ENCODE results near the gene CCR5.
A peak's percentile ranks its signal among the peaks of the same experiment; 100 is the strongest.
"Not testable (repeated sequence)": the region's sequence is repeated elsewhere in the genome, so short reads cannot be mapped to it uniquely, and the experiment has no call there.

CCR5 gene

DNA sequence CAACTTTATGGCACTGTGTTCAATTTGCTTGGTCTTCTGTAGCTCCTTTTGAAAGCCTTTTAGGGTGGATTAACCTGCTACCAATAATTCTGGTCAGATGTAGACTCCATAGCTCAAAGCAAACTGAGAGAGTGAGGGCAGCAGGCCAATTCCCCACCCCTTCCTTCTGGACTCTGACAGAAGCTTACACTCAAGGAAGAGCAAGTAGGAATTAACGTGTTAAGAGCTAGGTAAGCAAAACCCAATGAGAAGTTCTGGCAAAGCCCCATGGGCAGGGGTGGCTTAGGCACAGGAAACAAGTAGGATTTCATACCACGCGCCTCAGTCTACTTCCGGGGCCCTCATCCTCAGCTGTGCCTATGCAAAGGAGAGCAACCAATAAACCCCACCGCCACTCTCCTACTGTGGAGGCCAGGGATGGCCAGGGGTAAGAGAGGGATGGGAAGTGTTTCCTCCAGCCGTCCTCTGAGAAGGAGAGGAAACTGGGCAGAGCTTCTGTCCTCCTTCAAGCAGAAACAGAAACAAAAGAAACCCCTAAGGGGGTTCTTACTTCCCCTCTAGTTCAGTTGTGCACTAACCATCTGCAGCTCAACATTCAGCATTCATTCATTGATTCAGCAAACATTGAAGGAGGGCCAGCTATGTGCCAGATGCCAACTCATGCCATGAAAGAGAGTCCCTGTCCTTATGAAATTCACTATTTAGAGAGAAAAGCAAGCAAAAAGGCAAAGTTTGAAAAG lies 12.6 kb downstream of the CCR5 start:
- DNase-seq (ENCODE audit: low spot score): no peak
- FAIRE-seq: peak; percentile 85

DNA sequence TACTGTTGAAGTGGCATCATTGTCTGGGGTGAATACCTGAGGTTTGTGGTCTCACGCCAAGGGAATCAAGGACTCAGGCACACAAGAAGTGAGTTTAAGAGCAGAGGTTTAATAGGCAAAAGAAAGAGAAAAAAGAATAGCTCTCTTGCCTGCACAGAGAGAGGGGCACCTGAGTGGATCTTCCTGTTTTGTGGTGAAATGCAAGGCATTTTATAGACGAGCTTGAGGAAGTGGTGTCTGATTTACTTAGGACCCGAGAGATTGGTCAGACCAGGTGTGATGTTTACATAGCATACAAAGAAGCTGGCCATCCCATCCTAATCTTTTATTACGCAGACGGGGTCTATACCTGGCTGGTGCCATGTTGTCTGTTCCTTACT lies 13.2 kb downstream of the CCR5 start:
- DNase-seq (ENCODE audit: low spot score): no peak
- no peak for FAIRE-seq

DNA sequence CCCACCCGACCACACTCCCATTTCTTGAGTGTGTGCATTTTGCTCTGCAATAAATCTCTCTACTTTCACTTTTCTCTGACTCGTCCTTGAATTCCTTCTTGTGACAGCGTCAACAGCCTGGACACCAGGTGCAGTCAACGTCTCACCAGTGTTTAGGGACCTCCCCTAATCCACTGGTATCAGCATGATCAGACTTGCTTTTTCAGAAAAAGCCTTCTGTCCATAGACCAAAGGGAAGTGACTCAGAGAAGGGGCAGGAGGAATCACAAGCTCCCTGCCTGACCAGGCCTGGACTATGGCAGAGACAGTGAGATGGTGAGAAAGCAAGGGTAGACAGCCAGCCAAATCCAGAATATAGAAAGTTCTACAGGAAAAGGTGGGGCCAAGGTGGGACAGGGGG lies 15.5 kb downstream of the CCR5 start:
- FAIRE-seq (peak; percentile 75), DNase-seq (ENCODE audit: low spot score) (peak; percentile 82)

DNA sequence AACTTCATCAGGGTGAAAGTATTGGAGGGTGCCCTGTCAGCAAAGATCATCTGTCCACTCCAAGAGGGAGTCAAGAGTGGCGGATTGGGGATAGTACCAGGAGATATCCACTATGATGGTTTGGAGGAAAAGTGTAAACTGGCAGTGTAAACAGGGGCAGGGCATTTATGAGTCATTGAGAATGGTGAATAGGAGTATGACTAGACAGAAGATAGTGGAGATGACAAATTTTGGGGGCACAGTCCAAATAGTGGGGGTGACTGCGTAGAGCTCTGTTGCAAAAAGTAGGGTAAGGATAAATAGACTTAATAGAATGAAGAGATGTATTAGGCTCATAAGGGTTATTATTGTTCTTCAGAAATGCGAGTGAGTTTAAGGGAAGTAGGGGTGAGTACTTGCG lies 18.1 kb downstream of the CCR5 start:
- DNase-seq (ENCODE audit: low spot score); FAIRE-seq: not testable (repeated sequence)

DNA sequence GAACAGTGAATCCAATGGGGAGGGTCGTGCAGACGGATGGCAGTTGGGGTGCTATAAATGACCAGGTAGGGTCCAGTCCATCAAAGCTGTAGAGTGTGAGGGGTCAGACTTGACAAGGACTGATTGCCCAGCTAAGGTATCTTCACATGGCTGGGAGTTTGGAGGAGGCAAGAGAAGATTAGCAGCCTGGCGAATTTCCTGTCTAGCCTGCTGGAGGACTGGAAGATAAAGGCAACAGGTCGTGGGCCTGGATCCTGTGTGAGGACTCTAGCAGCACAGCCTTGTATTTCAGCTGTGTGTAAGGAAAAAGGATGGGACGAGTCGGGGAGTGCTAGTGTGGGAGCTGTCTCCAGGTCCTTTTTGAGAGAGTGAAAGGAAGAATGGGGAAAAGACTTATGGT lies 18.6 kb downstream of the CCR5 start:
- no peak for DNase-seq (ENCODE audit: low spot score)

DNA sequence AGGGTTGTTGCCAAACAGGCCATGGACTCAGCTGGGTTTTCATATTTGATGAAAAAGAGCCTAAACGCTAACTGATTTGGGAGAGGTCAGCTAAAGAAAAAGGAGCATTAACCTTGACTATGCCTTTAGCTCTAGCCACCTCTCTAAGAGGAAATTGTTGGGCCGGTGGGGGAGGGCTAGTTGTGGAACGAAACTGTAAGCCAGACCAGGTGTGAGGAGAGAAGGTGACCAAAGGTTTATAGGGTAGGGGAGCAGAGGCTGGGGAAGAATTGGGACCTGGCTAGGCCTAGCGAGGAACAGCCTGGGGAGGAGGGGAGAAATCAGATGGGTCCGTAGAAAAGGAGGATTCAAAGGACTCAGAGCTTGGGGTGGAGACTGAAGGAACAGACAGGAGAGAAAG lies 20.8 kb downstream of the CCR5 start:
- FAIRE-seq; DNase-seq (ENCODE audit: low spot score): not testable (repeated sequence)

More for the DNA sequence above, 18.6 kb downstream of the CCR5 start:
- FAIRE-seq: no peak

DNA sequence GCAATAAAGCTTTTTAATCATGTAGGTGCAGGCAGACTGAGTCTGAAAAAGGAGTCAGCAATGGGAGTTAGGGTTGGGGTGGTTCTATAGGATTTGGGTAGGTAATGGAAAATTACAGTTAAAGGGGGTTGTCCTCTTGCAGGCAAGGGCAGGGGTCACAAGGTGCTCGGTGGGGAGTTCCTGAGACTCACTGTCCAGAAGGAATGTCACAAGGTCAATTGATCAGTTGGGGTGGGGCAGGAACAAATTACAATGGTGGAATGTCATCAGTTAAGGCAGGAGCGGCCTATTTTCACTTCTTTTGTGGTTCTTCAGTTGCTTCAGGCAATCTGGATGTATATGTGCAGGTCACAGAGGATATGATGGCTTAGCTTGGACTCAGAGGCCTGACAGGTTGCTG lies 22.3 kb downstream of the CCR5 start:
- FAIRE-seq (no peak), DNase-seq (ENCODE audit: low spot score) (no peak)

DNA sequence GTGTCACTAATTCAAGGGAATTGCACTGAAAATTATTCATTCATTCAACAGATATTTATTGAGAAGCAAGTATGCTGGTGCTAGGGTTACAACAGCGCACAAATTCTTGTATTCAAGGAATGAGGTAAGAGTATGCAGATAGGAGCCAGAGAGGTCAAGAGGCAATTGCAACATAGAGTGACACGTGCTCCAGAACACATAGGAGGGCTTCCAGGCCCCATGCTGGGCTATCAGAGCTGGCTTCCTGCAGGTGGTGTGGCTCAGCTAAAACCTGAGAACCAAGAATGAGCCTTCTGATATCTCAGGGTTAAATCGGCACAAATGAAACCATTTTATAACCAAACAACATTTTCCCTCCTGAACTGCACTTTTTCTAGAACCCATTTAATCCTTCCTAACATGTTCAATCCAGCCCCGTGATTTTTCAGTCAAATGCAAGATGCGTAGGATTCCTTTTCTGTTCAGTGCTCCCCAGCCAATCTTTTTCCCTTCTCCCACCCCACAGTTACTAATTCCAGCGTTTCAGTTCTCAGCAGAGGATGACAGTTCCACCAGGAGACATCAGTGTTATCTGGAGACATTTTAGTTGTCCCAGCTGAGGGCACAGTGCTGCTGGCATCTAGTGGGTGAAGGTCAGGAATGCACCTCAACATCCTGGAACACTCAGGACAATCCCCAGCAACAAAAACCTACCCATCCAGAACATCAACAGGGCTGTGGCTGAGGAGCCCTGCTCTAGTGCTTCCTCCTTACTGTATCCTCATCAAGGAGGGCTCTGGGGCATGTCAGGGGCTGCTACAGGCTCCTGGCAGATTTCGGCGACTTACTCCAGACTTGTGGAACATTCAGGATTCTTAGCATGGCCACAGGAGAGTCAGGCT lies 23.0 kb downstream of the CCR5 start:
- FAIRE-seq: no peak
- no peak for DNase-seq (ENCODE audit: low spot score)

DNA sequence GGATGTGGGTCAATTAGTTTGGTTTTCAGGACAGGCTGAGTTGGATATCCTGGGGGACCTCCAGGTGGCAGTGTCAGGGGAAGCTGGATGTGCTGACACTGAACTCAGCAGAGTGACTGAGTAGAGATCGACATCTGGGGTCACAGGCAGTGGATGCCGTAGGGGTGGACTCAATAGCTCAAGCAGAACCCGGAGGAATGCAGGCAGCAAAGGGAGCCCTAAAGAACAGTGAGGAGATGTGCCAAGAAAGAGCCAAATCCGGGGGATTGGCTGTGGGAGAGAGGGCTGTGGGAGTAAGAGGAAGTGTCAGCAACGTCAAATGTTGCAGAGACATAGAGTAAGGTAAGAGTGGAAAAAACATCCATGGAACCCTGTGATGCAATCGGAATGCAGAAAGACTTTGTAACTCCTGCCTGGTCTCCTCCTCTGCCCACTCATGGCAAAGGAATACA lies 24.5 kb downstream of the CCR5 start:
- no peak for FAIRE-seq
- no peak for DNase-seq (ENCODE audit: low spot score)

DNA sequence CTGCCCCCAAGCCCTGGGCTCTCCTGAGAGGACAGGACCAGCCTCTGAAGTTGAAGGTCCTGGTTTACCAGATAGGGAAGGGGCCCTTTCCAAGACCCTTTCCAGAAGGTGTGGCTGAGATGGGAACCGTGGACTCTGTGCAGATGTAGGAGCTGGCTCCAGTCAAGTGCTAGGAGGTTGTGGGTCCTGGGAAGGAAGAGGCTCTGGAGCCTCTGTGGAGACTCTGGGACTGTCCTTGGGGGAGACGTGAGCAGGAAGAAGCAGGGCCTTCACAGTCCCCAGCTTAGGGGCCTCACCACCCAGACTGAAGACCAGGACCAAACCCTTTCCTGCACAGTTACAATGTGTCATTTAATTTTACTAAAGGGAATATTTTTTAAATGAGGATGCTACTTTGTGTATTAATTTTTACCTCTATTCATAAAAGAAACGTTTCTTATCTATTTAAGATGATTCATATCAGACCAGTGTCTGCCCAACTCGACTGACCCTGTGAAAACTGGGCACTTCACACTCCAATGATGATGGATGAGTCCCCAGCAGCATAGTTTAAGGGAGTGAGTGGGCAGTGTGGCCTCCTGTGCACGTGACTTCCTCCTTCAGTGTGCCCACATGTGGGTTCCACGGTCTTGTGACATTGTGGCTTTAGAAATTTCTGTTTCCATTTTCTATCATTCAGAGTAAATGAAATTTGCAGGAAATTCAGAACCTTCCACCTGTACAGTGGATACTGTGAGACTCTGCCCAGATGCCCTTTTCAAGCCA lies 25.2 kb downstream of the CCR5 start:
- FAIRE-seq (no peak), DNase-seq (ENCODE audit: low spot score) (no peak)

DNA sequence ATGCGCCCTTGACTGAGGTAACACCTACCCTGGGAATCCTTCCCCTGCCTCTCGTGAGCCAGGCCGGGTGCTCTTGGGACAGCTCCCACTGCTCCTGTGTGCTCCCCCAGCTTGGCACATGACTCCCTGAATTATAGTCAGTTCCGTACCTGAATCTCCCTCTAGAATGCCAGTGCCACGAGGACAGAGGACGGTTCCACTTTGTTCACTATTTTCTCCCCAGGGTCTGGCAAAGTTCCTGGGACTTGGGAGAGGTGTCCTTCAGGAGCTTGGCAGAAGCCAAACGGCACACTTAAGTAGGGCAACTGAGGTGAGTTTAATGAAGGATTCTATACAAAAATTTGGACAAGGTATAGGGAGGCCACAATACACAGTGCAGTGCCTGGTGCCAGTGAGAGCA lies 26.4 kb downstream of the CCR5 start:
- DNase-seq (ENCODE audit: low spot score): no peak
- FAIRE-seq: no peak

DNA sequence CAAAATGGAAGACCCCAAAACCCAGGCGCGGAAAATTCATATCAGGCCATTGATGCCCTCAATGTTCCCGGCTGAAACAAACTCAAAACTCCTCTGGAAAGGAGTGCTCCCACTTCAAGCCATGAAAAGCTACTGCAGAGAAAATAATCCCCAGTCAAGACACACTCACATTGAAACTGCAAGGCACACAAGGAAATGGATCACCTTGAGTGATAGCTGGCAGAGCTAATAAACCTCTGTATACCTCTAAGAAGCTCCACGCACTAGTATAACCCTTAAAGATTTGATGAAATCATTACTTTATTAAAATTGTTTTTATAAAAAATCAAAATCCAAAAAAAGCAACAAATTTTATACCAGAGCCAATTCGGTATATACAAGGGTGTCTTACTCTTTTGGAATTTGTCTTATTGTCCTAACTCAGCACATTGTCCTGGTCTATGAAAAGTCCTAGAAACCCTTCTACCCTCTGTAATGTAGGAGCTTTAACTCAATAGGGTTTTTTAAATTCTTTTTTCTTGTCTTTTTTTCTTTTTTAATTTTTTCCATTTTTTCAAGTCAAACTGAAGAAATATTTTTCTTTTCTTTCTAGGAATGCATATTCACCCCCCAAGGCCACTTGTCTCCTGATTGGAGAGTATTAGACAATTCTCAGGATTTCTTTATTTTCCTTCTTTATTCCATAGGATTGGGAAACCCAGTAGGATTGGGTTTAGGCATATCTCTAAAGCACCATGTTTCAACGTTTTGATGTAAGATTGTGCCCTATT lies 27.6 kb downstream of the CCR5 start:
- FAIRE-seq (no peak), DNase-seq (ENCODE audit: low spot score) (no peak)

DNA sequence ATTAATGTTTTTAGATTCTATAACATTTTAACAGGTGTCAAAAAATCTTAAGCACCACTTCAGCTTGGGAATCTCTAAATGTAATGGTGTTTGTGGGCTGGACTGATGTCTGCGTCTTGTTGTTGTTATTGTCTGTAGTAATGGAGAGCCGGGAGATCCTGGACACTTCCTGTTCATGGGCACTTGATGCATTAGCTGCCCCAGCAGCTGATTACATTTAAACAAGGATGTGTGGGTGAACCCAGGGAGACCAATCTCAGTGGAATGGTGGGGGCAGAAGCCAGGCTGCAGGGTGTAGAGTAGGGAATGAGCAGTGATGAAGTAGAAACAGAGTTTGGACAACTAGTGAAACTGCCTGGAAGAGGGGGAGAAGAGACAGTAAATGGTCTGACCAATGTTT lies 28.4 kb downstream of the CCR5 start:
- FAIRE-seq: no peak
- no peak for DNase-seq (ENCODE audit: low spot score)

DNA sequence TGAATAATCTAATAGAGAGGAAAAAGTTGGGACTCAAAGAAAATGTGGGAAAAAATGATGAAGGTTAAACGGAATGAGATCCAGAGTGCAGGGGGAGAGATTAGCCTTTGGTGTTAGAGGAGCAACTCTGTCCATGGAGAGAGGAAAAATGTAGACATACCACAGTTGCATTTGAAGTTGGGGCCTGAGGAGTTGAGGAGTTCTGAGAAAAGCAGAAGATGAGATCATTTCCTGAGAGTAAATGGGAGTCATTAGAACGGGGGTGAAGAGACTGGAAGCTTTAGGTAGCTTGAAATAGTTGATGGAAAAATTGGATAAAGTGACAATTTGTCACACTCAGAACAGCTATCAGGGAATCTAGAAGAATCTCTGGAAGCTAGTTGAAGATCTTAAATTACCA lies 28.8 kb downstream of the CCR5 start:
- FAIRE-seq (no peak), DNase-seq (ENCODE audit: low spot score) (no peak)

DNA sequence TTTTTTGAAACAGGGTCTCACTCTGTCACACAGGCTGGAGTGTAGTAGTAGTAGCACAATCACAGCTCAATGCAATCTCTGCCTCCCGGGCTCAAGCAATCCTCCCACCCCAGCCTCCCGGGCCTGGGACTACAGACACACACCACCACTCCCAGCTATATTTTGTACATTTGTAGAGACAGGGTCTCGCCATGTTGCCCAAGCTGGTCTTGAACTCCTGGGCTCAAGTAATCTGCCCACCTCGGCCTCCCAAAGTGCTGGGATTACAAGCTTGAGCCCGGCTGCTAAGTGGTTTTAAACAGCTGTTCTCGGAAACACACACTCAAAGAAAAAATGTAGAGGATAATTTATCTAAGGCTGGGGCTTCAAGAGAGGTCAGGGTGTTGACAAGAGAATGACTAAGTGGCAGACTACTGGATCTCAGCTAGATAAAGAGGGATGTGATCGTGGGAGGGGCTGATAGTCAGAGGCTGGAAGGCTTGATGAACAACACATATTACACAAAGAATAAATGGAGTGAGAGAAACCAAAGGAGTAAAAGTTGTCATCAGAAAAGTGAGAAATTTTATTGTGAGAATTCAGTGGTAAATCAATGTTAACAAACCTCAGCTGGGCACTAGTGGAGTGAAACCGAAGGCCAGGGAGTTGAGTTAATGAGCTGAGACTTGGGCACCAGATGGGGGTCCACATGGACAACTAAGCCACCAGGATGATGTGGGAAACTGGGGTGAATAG lies 29.4 kb downstream of the CCR5 start:
- FAIRE-seq (no peak), DNase-seq (ENCODE audit: low spot score) (no peak)

DNA sequence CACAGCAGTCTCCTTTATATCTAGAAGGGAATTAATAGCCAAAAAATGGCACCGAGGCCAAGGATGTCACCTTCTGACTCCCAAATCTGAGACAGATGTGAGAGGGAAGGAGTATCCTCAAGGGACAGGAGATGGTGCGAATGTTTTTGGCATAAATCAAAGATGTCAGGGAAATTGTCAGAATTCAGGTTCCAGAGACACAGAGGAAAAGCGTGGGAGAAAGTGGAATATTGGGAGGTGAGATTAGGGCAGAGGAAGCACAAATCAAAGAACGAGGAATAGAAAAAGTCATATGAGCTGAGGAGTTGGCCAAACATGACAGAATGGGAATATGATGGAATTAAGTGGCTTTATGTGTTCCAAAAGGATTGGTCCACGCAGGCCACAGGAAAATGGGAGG lies 30.1 kb downstream of the CCR5 start:
- DNase-seq (ENCODE audit: low spot score) (no peak), FAIRE-seq (no peak)

DNA sequence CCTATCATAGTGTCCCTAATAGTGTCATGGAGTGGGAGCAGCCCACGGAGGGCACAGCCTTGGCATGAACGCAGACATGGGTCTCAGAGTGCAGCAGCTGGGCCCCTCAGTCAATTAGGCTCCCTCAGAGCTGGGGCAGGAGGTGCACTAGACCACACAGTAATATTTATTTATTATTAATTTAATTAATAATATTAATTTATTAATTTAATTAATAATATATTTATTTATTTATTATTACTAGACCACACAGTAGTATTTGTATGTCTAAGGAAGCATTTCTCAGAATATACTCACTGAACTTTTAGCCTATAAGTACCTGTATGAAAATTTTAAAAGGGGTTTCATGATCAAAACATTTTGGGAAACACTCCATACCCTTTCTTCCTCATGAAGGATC lies 30.8 kb downstream of the CCR5 start:
- FAIRE-seq (no peak), DNase-seq (ENCODE audit: low spot score) (no peak)

DNA sequence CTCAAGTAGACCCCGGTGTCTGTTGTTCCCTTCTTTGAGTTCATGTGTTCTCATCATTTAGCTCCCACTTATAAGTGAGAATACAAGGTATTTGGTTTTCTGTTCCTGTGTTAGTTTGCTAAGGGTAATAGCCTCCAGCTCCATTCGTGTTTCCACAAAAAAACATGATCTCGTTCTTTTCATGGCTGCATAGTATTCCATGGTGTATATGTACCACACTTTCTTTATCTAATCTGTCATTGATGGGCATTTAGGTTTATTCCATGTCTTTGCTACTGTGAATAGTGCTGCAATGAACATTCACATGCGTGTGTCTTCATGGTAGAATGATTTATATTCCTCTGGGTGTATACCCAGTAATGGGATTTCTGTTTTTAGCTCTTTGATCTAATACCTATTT lies 32.2 kb downstream of the CCR5 start:
- not testable (repeated sequence) for FAIRE-seq; DNase-seq (ENCODE audit: low spot score)

DNA sequence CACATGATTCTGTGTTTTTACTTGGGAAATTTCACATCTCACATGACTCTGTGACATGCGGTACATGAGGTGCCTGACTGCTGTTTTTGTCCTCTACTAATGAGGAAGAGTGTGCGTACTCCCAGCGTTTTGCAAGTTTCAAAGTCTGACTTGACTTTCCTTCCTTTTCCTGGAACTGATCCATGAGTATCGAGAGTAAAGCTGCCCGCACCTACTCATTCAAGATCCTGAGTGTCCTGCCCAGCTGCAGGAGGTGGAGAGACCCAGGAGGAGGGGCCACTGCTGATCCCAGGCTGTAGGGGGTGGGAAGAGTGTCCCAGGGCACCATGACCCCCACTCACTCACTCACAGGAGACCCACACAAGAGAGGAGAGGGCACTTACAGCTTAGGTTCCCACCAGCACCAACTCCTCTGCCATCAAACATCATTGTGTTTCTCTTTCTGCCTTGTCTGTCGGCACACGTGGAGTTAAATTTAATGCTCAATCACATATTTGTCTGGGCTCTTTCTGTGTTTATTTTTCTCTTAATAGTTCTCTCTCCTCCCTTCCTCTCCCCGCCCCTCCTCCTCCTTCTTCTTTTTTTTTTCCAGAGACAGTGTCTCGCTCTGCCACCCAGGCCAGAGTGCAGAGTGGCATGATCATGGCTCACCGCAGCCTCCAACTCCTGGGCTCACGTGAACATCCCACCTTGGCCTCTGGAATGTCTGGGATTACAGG lies 34.7 kb downstream of the CCR5 start:
- DNase-seq (ENCODE audit: low spot score) (peak; percentile 33), FAIRE-seq (no peak)

DNA sequence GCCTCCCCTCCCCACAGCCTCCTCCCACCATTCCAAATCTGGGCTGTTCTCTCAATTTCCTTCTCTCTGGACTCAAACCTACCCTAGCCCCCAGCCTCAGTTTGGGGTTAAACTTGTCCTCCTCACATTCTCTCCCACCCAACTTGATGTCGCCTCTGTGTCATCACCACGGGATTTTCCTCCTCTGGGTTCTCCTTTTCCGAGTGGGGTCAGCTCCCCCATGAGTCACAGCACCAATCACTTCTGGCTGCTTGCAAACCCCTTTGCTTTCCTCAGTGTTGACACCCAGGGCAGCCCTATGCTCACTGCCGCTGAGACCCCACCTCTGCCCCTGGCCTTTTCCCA lies 35.7 kb downstream of the CCR5 start:
- FAIRE-seq (no peak), DNase-seq (ENCODE audit: low spot score) (no peak)
